Measurements from ENCODE around the gene ENPP1. TPM values are rescaled to one million over a fixed set of nuclear protein-coding genes. Genes with fewer than 3 reads are reported as not detected.
A peak's percentile ranks its signal among the peaks of the same experiment; 100 is the strongest.

The ENPP1 gene
- total RNA-seq, 1 donor from 2014 or later, result 8.1 TPM

DNA sequence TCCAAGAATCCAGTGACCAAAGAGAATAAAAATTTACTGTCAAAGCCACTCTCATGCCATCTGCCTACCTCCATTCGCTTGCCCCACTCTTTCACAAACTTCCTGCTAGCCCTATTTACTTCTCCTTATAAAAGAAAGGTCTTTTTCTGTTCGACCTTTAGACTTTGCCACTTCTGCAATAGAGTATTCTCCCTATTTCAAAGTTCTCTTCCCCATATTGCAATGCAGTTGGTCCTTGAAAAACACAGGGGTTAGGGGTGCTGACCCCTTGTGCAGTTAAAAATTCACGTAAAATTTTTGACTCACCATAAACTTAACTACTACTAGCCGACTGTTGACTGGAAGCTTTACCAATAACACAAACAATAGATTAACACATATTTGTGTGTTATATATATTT lies 128.3 kb downstream of the ENPP1 start:
- no peak for DNase-seq (ENCODE audit: low spot score)
- TF ChIP-seq, protein P1, sequence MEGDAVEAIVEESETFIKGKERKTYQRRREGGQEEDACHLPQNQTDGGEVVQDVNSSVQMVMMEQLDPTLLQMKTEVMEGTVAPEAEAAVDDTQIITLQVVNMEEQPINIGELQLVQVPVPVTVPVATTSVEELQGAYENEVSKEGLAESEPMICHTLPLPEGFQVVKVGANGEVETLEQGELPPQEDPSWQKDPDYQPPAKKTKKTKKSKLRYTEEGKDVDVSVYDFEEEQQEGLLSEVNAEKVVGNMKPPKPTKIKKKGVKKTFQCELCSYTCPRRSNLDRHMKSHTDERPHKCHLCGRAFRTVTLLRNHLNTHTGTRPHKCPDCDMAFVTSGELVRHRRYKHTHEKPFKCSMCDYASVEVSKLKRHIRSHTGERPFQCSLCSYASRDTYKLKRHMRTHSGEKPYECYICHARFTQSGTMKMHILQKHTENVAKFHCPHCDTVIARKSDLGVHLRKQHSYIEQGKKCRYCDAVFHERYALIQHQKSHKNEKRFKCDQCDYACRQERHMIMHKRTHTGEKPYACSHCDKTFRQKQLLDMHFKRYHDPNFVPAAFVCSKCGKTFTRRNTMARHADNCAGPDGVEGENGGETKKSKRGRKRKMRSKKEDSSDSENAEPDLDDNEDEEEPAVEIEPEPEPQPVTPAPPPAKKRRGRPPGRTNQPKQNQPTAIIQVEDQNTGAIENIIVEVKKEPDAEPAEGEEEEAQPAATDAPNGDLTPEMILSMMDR (IDR thresholded peaks at IDR 0.05), result no peak

GRCh38 chr6:131937226-131937625 lies 129.4 kb downstream of the ENPP1 start:
- H3K4me3 Mint-ChIP-seq (ENCODE audit: unreplicated experiment), result no peak overlapping the region
- no peaks in the 10 kb centered on the region for H3K27me3 Mint-ChIP-seq (ENCODE audit: low read depth)
- TF ChIP-seq, protein P1 (IDR thresholded peaks at IDR 0.05), result no peak
- H3K36me3 Mint-ChIP-seq (ENCODE audit: low read depth), result no peaks in the 10 kb centered on the region
- H3K9me3 Mint-ChIP-seq (ENCODE audit: low read depth), result no peaks in the 10 kb centered on the region
- no peak for DNase-seq (ENCODE audit: low spot score)
- H3K4me1 Mint-ChIP-seq (ENCODE audit: low read depth), result peaks cover 23% of the 10 kb centered on the region
- H3K27ac Mint-ChIP-seq (ENCODE audit: unreplicated experiment), result peak overlapping the region; percentile 83

More for the DNA sequence above, 128.3 kb downstream of the ENPP1 start:
- H3K36me3 Mint-ChIP-seq (ENCODE audit: low read depth), result no peaks in the 10 kb centered on the region
- peaks cover 29% of the 10 kb centered on the region for H3K4me1 Mint-ChIP-seq (ENCODE audit: low read depth)
- no peaks in the 10 kb centered on the region for H3K9me3 Mint-ChIP-seq (ENCODE audit: low read depth)
- H3K4me3 Mint-ChIP-seq (ENCODE audit: unreplicated experiment), result no peak overlapping the region
- H3K27me3 Mint-ChIP-seq (ENCODE audit: low read depth), result no peaks in the 10 kb centered on the region
- H3K27ac Mint-ChIP-seq (ENCODE audit: unreplicated experiment), result no peak overlapping the region

DNA sequence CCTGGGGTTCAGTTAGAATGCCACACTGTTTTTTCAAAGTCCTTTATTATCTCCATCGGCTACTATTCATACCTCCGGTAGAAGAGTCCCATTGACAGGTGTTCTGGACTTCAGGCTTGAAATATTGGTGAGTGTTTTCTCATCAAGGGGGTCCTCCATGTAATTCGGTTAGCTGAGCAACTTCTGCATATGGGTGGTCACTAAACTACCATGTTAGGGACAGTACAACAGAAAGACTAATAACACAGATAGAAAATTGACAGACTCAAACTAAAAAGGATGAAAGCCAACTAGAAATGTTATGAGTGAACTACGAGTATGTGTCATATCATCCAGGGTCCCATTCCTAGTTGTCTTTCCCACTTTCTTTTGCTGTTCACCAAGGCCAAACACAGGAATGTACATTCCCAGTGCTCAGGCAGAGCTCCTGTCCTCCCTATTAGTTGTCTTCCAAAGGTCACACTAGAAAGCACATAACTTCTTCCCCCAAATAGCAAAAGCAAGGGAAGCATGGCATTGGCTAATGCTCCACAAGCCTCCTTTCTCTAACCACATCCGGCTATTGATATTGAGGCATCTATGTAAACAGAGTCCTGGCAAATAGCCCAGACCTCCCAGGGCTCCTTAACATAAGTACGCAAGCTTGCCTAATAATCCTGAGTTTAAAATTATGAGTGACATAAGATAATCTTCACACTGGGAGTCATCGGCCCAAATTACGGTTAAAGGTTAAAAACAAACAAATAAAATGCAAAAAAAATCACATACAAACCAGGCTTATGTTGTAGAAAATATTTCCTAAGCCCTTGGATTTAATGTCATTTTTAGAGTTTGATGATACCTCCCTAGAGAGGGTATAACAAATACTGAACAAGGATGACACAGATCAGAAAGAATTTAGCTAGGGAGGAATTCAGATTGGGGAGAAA lies 130.1 kb downstream of the ENPP1 start:
- DNase-seq (ENCODE audit: low spot score), result no peak
- H3K27me3 Mint-ChIP-seq (ENCODE audit: low read depth), result no peaks in the 10 kb centered on the region
- peaks cover 23% of the 10 kb centered on the region for H3K4me1 Mint-ChIP-seq (ENCODE audit: low read depth)
- H3K4me3 Mint-ChIP-seq (ENCODE audit: unreplicated experiment), result no peak overlapping the region
- no peaks in the 10 kb centered on the region for H3K36me3 Mint-ChIP-seq (ENCODE audit: low read depth)
- TF ChIP-seq, protein P1 (IDR thresholded peaks at IDR 0.05), result no peak
- peak overlapping the region; percentile 83 for H3K27ac Mint-ChIP-seq (ENCODE audit: unreplicated experiment)
- no peaks in the 10 kb centered on the region for H3K9me3 Mint-ChIP-seq (ENCODE audit: low read depth)

Small RNA genes within 50 kb of the gene (microRNA-seq; reads per million reads assigned to microRNA genes)
- gene MIR548H5 (ENCODE audit: borderline number of aligned reads), result not detected

Other genes with a start within 250 kb of the ENPP1 start
- gene ARG1, start 234.8 kb upstream of the ENPP1 start, total RNA-seq, result not detected in 3 replicates
- 26.2 to 39.0 TPM (median 28.7 TPM) in 3 replicates for gene MED23, start 179.8 kb upstream of the ENPP1 start, total RNA-seq
- not detected in 3 replicates for gene ENPP3, start 170.7 kb upstream of the ENPP1 start, total RNA-seq
- not detected in 3 replicates for gene OR2A4, start 106.6 kb upstream of the ENPP1 start, total RNA-seq
- not detected in 3 replicates for gene CTAGE9, start 97.0 kb upstream of the ENPP1 start, total RNA-seq
- gene CCN2, start 143.4 kb downstream of the ENPP1 start, total RNA-seq, result 1,296 to 1,346 TPM (median 1,334 TPM) in 3 replicates

All from chondrocyte (in vitro differentiated cells).